ENCODE measurements around the gene ADGRB2.
A peak's percentile ranks its signal among the peaks of the same experiment; 100 is the strongest.

DNA sequence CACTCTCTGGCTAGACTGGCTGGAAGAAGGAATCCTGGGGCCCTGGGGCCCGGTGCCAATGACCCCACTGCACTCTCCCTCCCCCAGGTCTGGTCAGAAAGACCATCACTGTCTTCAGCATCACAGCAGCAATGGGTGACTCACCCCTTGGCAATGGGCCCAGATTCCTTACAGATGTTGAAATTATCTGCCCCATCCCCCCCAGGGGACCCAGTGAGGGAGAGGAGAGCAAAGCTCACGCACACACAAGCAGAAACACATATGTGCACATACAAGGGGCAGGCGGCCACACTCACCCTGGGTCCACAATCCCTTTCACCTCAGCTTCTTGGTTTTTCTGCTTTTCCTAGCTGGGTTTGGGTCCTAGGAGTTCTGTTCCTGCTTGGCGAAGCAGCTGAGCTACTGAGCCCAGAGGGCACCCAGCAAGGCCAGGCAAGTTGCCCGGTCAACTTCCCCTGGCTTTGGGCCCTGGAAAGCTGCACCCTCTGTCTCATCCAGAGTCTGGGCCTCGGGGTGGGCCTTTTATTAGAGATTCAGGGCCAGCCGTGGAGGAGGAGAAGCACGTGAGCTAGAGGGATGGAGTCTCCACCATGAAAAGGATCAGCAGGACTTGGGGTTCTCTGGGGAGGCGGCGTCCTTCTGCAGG is 62.9 kb downstream of the ADGRB2 start:
- TF ChIP-seq, protein P1, sequence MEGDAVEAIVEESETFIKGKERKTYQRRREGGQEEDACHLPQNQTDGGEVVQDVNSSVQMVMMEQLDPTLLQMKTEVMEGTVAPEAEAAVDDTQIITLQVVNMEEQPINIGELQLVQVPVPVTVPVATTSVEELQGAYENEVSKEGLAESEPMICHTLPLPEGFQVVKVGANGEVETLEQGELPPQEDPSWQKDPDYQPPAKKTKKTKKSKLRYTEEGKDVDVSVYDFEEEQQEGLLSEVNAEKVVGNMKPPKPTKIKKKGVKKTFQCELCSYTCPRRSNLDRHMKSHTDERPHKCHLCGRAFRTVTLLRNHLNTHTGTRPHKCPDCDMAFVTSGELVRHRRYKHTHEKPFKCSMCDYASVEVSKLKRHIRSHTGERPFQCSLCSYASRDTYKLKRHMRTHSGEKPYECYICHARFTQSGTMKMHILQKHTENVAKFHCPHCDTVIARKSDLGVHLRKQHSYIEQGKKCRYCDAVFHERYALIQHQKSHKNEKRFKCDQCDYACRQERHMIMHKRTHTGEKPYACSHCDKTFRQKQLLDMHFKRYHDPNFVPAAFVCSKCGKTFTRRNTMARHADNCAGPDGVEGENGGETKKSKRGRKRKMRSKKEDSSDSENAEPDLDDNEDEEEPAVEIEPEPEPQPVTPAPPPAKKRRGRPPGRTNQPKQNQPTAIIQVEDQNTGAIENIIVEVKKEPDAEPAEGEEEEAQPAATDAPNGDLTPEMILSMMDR (tag by site-specific recombination; IDR thresholded peaks at IDR 0.05): no peak
- TF ChIP-seq ZNF596 (tag by site-specific recombination; IDR thresholded peaks at IDR 0.05): no peak
- TF ChIP-seq TCF7L2 (IDR thresholded peaks at IDR 0.05; ENCODE audit: borderline replicate concordance, low read depth, low read length): no peak
- TF ChIP-seq, protein P2, sequence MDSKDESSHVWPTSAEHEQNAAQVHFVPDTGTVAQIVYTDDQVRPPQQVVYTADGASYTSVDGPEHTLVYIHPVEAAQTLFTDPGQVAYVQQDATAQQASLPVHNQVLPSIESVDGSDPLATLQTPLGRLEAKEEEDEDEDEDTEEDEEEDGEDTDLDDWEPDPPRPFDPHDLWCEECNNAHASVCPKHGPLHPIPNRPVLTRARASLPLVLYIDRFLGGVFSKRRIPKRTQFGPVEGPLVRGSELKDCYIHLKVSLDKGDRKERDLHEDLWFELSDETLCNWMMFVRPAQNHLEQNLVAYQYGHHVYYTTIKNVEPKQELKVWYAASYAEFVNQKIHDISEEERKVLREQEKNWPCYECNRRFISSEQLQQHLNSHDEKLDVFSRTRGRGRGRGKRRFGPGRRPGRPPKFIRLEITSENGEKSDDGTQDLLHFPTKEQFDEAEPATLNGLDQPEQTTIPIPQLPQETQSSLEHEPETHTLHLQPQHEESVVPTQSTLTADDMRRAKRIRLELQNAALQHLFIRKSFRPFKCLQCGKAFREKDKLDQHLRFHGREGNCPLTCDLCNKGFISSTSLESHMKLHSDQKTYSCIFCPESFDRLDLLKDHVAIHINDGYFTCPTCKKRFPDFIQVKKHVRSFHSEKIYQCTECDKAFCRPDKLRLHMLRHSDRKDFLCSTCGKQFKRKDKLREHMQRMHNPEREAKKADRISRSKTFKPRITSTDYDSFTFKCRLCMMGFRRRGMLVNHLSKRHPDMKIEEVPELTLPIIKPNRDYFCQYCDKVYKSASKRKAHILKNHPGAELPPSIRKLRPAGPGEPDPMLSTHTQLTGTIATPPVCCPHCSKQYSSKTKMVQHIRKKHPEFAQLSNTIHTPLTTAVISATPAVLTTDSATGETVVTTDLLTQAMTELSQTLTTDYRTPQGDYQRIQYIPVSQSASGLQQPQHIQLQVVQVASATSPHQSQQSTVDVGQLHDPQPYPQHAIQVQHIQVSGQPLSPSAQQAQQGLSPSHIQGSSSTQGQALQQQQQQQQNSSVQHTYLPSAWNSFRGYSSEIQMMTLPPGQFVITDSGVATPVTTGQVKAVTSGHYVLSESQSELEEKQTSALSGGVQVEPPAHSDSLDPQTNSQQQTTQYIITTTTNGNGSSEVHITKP (tag by site-specific recombination; IDR thresholded peaks at IDR 0.05): no peak
- TF ChIP-seq, protein P3, sequence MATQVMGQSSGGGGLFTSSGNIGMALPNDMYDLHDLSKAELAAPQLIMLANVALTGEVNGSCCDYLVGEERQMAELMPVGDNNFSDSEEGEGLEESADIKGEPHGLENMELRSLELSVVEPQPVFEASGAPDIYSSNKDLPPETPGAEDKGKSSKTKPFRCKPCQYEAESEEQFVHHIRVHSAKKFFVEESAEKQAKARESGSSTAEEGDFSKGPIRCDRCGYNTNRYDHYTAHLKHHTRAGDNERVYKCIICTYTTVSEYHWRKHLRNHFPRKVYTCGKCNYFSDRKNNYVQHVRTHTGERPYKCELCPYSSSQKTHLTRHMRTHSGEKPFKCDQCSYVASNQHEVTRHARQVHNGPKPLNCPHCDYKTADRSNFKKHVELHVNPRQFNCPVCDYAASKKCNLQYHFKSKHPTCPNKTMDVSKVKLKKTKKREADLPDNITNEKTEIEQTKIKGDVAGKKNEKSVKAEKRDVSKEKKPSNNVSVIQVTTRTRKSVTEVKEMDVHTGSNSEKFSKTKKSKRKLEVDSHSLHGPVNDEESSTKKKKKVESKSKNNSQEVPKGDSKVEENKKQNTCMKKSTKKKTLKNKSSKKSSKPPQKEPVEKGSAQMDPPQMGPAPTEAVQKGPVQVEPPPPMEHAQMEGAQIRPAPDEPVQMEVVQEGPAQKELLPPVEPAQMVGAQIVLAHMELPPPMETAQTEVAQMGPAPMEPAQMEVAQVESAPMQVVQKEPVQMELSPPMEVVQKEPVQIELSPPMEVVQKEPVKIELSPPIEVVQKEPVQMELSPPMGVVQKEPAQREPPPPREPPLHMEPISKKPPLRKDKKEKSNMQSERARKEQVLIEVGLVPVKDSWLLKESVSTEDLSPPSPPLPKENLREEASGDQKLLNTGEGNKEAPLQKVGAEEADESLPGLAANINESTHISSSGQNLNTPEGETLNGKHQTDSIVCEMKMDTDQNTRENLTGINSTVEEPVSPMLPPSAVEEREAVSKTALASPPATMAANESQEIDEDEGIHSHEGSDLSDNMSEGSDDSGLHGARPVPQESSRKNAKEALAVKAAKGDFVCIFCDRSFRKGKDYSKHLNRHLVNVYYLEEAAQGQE (tag by site-specific recombination; IDR thresholded peaks at IDR 0.05): no peak
- no peak for TF ChIP-seq ZNF76 (tag by site-specific recombination; IDR thresholded peaks at IDR 0.05; ENCODE audit: borderline replicate concordance, low read depth)
- TF ChIP-seq TRIM28 (IDR thresholded peaks at IDR 0.05; ENCODE audit: borderline replicate concordance, low read length): no peak
- TF ChIP-seq OVOL3 (tag by site-specific recombination; IDR thresholded peaks at IDR 0.05): no peak
- TF ChIP-seq, protein P4, sequence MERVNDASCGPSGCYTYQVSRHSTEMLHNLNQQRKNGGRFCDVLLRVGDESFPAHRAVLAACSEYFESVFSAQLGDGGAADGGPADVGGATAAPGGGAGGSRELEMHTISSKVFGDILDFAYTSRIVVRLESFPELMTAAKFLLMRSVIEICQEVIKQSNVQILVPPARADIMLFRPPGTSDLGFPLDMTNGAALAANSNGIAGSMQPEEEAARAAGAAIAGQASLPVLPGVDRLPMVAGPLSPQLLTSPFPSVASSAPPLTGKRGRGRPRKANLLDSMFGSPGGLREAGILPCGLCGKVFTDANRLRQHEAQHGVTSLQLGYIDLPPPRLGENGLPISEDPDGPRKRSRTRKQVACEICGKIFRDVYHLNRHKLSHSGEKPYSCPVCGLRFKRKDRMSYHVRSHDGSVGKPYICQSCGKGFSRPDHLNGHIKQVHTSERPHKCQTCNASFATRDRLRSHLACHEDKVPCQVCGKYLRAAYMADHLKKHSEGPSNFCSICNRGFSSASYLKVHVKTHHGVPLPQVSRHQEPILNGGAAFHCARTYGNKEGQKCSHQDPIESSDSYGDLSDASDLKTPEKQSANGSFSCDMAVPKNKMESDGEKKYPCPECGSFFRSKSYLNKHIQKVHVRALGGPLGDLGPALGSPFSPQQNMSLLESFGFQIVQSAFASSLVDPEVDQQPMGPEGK (tag by site-specific recombination; IDR thresholded peaks at IDR 0.05): peak; percentile 93
- no peak for TF ChIP-seq GLI4 (tag by site-specific recombination; IDR thresholded peaks at IDR 0.05)
